BE2C (cell line): ENCODE data around the gene OR8B12.
"Not testable (repeated sequence)": the region's sequence is repeated elsewhere in the genome, so short reads cannot be mapped to it uniquely, and the experiment has no call there.

ENCODE experiments used
- DNase-seq: peaks from one replicate; pipeline ENCODE4 v3.0.0-alpha.2; 2020
- H3K27me3 ChIP-seq: fragments of 250-450 bp; sonication (Bioruptor Pico); 2 replicates; pipeline ENCODE4 v1.5.1; 2020; ENCODE audit warnings: mild to moderate bottlenecking
- H3K36me3 ChIP-seq: fragments of 250-450 bp; sonication (Bioruptor Pico); 2 replicates; pipeline ENCODE4 v1.5.1; 2020; ENCODE audit warnings: mild to moderate bottlenecking
- H3K4me1 ChIP-seq: fragments of 250-450 bp; sonication (Bioruptor Pico); 2 replicates; pipeline ENCODE4 v1.5.1; 2020
- H3K4me3 ChIP-seq: 2 replicates; pipeline ENCODE4 v1.5.1; 2011; ENCODE audit warnings: low read depth, low read length
- H3K9me3 ChIP-seq: fragments of 250-450 bp; sonication (Bioruptor Pico); 2 replicates; pipeline ENCODE4 v1.5.1; 2020
- CTCF ChIP-seq: IDR thresholded peaks from 2 replicates; pipeline ENCODE4 v1.5.1; 2012; ENCODE audit warnings: mild to moderate bottlenecking, low read depth, low read length

Gene OR8B12

GRCh38 chr11:124518989-124519451 lies 24.4 kb downstream of the OR8B12 start:
- H3K4me1 ChIP-seq, result no peaks in the 10 kb centered on the region
- H3K9me3 ChIP-seq, result no peaks in the 10 kb centered on the region; the same call in 1 of the 2 replicates
- no peaks in the 10 kb centered on the region for H3K36me3 ChIP-seq
- DNase-seq, result no peak
- H3K27me3 ChIP-seq, result peaks cover 55% of the 10 kb centered on the region
- no peak for TF ChIP-seq CTCF
- H3K4me3 ChIP-seq, result no peak overlapping the region

- TF ChIP-seq CTCF, result no peak
- Histone ChIP-seq H3K36me3 (no peaks in the 10 kb centered on the region), H3K9me3 (no peaks in the 10 kb centered on the region; the same call in 1 of the 2 replicates), H3K4me3 (no peak overlapping the region), H3K4me1 (no peaks in the 10 kb centered on the region), H3K27me3 (peaks cover 59% of the 10 kb centered on the region)
- no peak for DNase-seq
These were observed 26.1 kb downstream of the OR8B12 start for GRCh38 chr11:124517314-124517713.

- not testable (repeated sequence) for H3K36me3 ChIP-seq, H3K4me1 ChIP-seq, DNase-seq, H3K4me3 ChIP-seq, H3K9me3 ChIP-seq
- H3K27me3 ChIP-seq, result peaks cover 60% of the 10 kb centered on the region
These were observed 28.8 kb downstream of the OR8B12 start for GRCh38 chr11:124514675-124515074.

GRCh38 chr11:124514131-124514530 lies 29.3 kb downstream of the OR8B12 start:
- no peak for DNase-seq
- Histone ChIP-seq H3K27me3 (peaks cover 57% of the 10 kb centered on the region), H3K4me3 (no peak overlapping the region), H3K36me3 (no peaks in the 10 kb centered on the region), H3K4me1 (no peaks in the 10 kb centered on the region), H3K9me3 (no peaks in the 10 kb centered on the region; the same call in 1 of the 2 replicates)
- TF ChIP-seq CTCF, result no peak

- H3K4me3 ChIP-seq, result no peak overlapping the region
- no peaks in the 10 kb centered on the region for H3K4me1 ChIP-seq
- H3K27me3 ChIP-seq, result peaks cover 37% of the 10 kb centered on the region
- no peaks in the 10 kb centered on the region for H3K36me3 ChIP-seq
- no peak for DNase-seq
- no peaks in the 10 kb centered on the region for H3K9me3 ChIP-seq
- no peak for TF ChIP-seq CTCF
These were observed 31.7 kb downstream of the OR8B12 start for GRCh38 chr11:124511745-124512144.

- Histone ChIP-seq H3K9me3 (no peaks in the 10 kb centered on the region), H3K4me1 (no peaks in the 10 kb centered on the region), H3K4me3 (no peak overlapping the region), H3K36me3 (no peaks in the 10 kb centered on the region), H3K27me3 (peaks cover 25% of the 10 kb centered on the region)
- DNase-seq, result no peak
- TF ChIP-seq CTCF, result no peak
These were observed 33.2 kb downstream of the OR8B12 start for GRCh38 chr11:124510279-124510678.

GRCh38 chr11:124499711-124500110 lies 43.7 kb downstream of the OR8B12 start:
- H3K4me1 ChIP-seq, result no peaks in the 10 kb centered on the region
- DNase-seq, result no peak

More at GRCh38 chr11:124499711-124500110, 43.7 kb downstream of the OR8B12 start:
- no peak overlapping the region for H3K4me3 ChIP-seq
- no peaks in the 10 kb centered on the region for H3K36me3 ChIP-seq
- no peaks in the 10 kb centered on the region; the same call in 1 of the 2 replicates for H3K9me3 ChIP-seq
- H3K27me3 ChIP-seq, result peaks cover 28% of the 10 kb centered on the region
- TF ChIP-seq CTCF, result no peak
